ENCODE data around the gene GADD45B. TPM values are rescaled to one million over a fixed set of nuclear protein-coding genes. Genes with fewer than 3 reads are reported as not detected.

Gene GADD45B
- total RNA-seq, 1 experiment from 2014 or later = 44.2 TPM

GRCh38 chr19:2527171-2527570, 51.2 kb downstream of the GADD45B start:
- DNase-seq (ENCODE audit: low spot score) = no peak
- in situ Hi-C loops (cut with HindIII; ENCODE audit: low sequenced_read_pairs) = no loop called here

DNA sequence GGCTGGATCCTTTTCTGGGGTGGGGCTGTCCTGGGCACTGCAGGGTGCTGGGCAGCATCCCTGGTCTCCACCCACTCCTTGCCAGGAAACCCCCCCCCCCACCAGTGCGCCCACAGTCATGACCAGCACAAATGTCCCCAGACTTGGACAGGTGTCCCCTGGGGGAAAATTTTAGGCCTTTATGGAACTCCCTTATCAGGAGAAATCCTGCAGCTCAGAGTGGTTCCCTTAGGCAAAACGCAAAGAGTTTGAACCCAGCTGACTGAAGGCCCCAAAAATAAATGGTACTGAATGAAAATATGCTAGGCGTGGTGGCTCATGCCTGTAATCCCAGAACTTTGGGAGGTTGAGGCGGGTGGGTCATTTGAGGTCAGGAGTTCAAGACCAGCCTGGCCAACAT, 51.8 kb downstream of the GADD45B start:
- DNase-seq (ENCODE audit: low spot score) = no peak
- in situ Hi-C loops (cut with HindIII; ENCODE audit: low sequenced_read_pairs) = no loop called here

Other genes starting within 250 kb of the GADD45B start
- gene PLEKHJ1, start 239.8 kb upstream of the GADD45B start, total RNA-seq (2014; rRNA removed; shearing (Covaris generic)) = 172 and 182 TPM in 2 replicates
- 21.9 and 33.0 TPM in 2 replicates for gene SF3A2, start 239.3 kb upstream of the GADD45B start, total RNA-seq (2014; rRNA removed; shearing (Covaris generic))
- 2.6 and 4.6 TPM in 2 replicates for gene AMH, start 226.8 kb upstream of the GADD45B start, total RNA-seq (2014; rRNA removed; shearing (Covaris generic))
- gene JSRP1, start 219.7 kb upstream of the GADD45B start, total RNA-seq (2014; rRNA removed; shearing (Covaris generic)) = 2.5 TPM in 1 of 2 replicates, not detected in the other
- not detected in 2 replicates for gene PEAK3, start 194.0 kb upstream of the GADD45B start, total RNA-seq (2014; rRNA removed; shearing (Covaris generic))
- not detected in 2 replicates for gene LINGO3, start 168.0 kb upstream of the GADD45B start, total RNA-seq (2014; rRNA removed; shearing (Covaris generic))
- 400 and 511 TPM in 2 replicates for gene LSM7, start 147.5 kb upstream of the GADD45B start, total RNA-seq (2014; rRNA removed; shearing (Covaris generic))
- 31.6 and 36.5 TPM in 2 replicates for gene SPPL2B, start 147.4 kb upstream of the GADD45B start, total RNA-seq (2014; rRNA removed; shearing (Covaris generic))
- gene TMPRSS9, start 115.9 kb upstream of the GADD45B start, total RNA-seq (2014; rRNA removed; shearing (Covaris generic)) = 0.17 TPM in 1 of 2 replicates, not detected in the other
- gene TIMM13, start 48.5 kb upstream of the GADD45B start, total RNA-seq (2014; rRNA removed; shearing (Covaris generic)) = 79.4 and 104 TPM in 2 replicates
- 216 and 321 TPM in 2 replicates for gene LMNB2, start 19.2 kb upstream of the GADD45B start, total RNA-seq (2014; rRNA removed; shearing (Covaris generic))
- 7.3 and 9.2 TPM in 2 replicates for gene GNG7, start 226.6 kb downstream of the GADD45B start, total RNA-seq (2014; rRNA removed; shearing (Covaris generic))
- 13.5 and 13.7 TPM in 2 replicates for gene DIRAS1, start 245.2 kb downstream of the GADD45B start, total RNA-seq (2014; rRNA removed; shearing (Covaris generic))